Renal cortex interstitium (tissue), 15 donors: Measurements from ENCODE around the gene RASSF1. TPM values are rescaled to one million over a fixed set of nuclear protein-coding genes. Genes with fewer than 3 reads are reported as not detected.

Experiments used
- DNase-seq, 11 donors: peaks; one replicate each; pipeline ENCODE4 v3.0.0-alpha.2; 2013; ENCODE audit warnings: low read depth in 9 of 11, low spot score in 4 of 11; ENCODE audit errors: extremely low read depth in 1 of 11
- long read RNA-seq, 16 experiments: transcript quantifications; one replicate each; lab custom pipeline, GENCODE V29; 2026
- polyA plus RNA-seq, 3 donors: library from polyadenylated mRNA; unstranded; fragments of 120-200 nt; gene quantifications; one replicate each; pipeline ENCODE4 v1.2.1, GENCODE V29; 2013; ENCODE audit not compliant: insufficient read length in 3 of 3

The RASSF1 gene
- 10 to 100 TPM; 16.4 to 22.2 (median 22.1) TPM for polyA plus RNA-seq
- long read RNA-seq, donor 1, partial matches to known transcripts = 0 of 4 reads
- long read RNA-seq, donor 1, other reads (novel, unspliced or antisense) = 0 of 4 reads
- long read RNA-seq, donor 2, partial matches to known transcripts = 0 of 6 reads
- long read RNA-seq, donor 2, other reads (novel, unspliced or antisense) = 0 of 6 reads
- long read RNA-seq, donor 3, partial matches to known transcripts = 9 of 17 reads
- long read RNA-seq, donor 3, other reads (novel, unspliced or antisense) = 0 of 17 reads
- long read RNA-seq, donor 4, transcript RASSF1-201 (5 exons, 1,757 nt) = major isoform, 7 of 7 reads
- long read RNA-seq, donor 4, partial matches to known transcripts = 0 of 7 reads
- long read RNA-seq, donor 4, other reads (novel, unspliced or antisense) = 0 of 7 reads
- long read RNA-seq, donor 5 = 0 reads
- long read RNA-seq, donor 6, transcript RASSF1-201 (5 exons, 1,757 nt) = major isoform, 9 of 17 reads
- long read RNA-seq, donor 6, partial matches to known transcripts = 8 of 17 reads
- long read RNA-seq, donor 6, other reads (novel, unspliced or antisense) = 0 of 17 reads
- long read RNA-seq, donor 7, transcript RASSF1-201 (5 exons, 1,757 nt) = major isoform, 7 of 19 reads
- long read RNA-seq, donor 7, partial matches to known transcripts = 12 of 19 reads
- long read RNA-seq, donor 7, other reads (novel, unspliced or antisense) = 0 of 19 reads
- long read RNA-seq, donor 8, transcript RASSF1-201 (5 exons, 1,757 nt) = major isoform, 16 of 23 reads
- long read RNA-seq, donor 8, partial matches to known transcripts = 7 of 23 reads
- long read RNA-seq, donor 8, other reads (novel, unspliced or antisense) = 0 of 23 reads
- long read RNA-seq, donor 9, transcript RASSF1-201 (5 exons, 1,757 nt) = major isoform, 5 of 6 reads
- long read RNA-seq, donor 9, partial matches to known transcripts = 0 of 6 reads
- long read RNA-seq, donor 9, other reads (novel, unspliced or antisense) = 0 of 6 reads
- long read RNA-seq, donor 10, transcript RASSF1-201 (5 exons, 1,757 nt) = major isoform, 6 of 15 reads
- long read RNA-seq, donor 10, partial matches to known transcripts = 9 of 15 reads
- long read RNA-seq, donor 10, other reads (novel, unspliced or antisense) = 0 of 15 reads
- long read RNA-seq, donor 11, transcript RASSF1-201 (5 exons, 1,757 nt) = major isoform, 9 of 15 reads
- long read RNA-seq, donor 11, partial matches to known transcripts = 6 of 15 reads
- long read RNA-seq, donor 11, other reads (novel, unspliced or antisense) = 0 of 15 reads
- long read RNA-seq, donor 12, transcript RASSF1-201 (5 exons, 1,757 nt) = major isoform, 6 of 6 reads
- long read RNA-seq, donor 12, partial matches to known transcripts = 0 of 6 reads
- long read RNA-seq, donor 12, other reads (novel, unspliced or antisense) = 0 of 6 reads
- long read RNA-seq, donor 13, transcript RASSF1-201 (5 exons, 1,757 nt) = major isoform, 8 of 9 reads
- long read RNA-seq, donor 13, partial matches to known transcripts = 0 of 9 reads
- long read RNA-seq, donor 13, other reads (novel, unspliced or antisense) = 0 of 9 reads
- long read RNA-seq, donor 14, transcript RASSF1-201 (5 exons, 1,757 nt) = major isoform, 8 of 10 reads
- long read RNA-seq, donor 14, partial matches to known transcripts = 0 of 10 reads
- long read RNA-seq, donor 14, other reads (novel, unspliced or antisense) = 0 of 10 reads
- long read RNA-seq, donor 15, partial matches to known transcripts = 0 of 2 reads
- long read RNA-seq, donor 15, other reads (novel, unspliced or antisense) = 0 of 2 reads
- long read RNA-seq, donor 16, transcript RASSF1-201 (5 exons, 1,757 nt) = major isoform, 19 of 54 reads
- long read RNA-seq, donor 16, partial matches to known transcripts = 33 of 54 reads
- long read RNA-seq, donor 16, other reads (novel, unspliced or antisense) = 0 of 54 reads

- DNase-seq = no peak
Observed at GRCh38 chr3:50340448-50341329, at the start of gene RASSF1. RASSF1 (minus strand) TSS chr3:50340836; CDS start chr3:50340805, 31 bp downstream.

GRCh38 chr3:50389414-50389767 lies 48.8 kb upstream of the RASSF1 start:
- no peak for DNase-seq

- DNase-seq = no peak
Observed at GRCh38 chr3:50388720-50389413, 48.2 kb upstream of the RASSF1 start.

GRCh38 chr3:50388016-50388719 lies 47.5 kb upstream of the RASSF1 start:
- DNase-seq = no peak

- no peak for DNase-seq
Observed at GRCh38 chr3:50385754-50386153, 45.1 kb upstream of the RASSF1 start.

GRCh38 chr3:50383750-50384149 lies 43.1 kb upstream of the RASSF1 start:
- no peak for DNase-seq

GRCh38 chr3:50382722-50383121 lies 42.1 kb upstream of the RASSF1 start:
- no peak for DNase-seq

GRCh38 chr3:50381383-50381782 lies 40.7 kb upstream of the RASSF1 start:
- no peak for DNase-seq

GRCh38 chr3:50380405-50381085 lies 39.9 kb upstream of the RASSF1 start:
- DNase-seq = no peak

GRCh38 chr3:50378757-50379156 lies 38.1 kb upstream of the RASSF1 start:
- DNase-seq = no peak

GRCh38 chr3:50378024-50378423 lies 37.4 kb upstream of the RASSF1 start:
- no peak for DNase-seq

- DNase-seq = no peak
Observed at GRCh38 chr3:50375258-50375931, 34.8 kb upstream of the RASSF1 start.

GRCh38 chr3:50374363-50375257 lies 34.0 kb upstream of the RASSF1 start:
- no peak for DNase-seq
